HG03521 (cell line): ENCODE data around the gene ZRANB2.

Source experiments
- ATAC-seq: cut with Tn5 transposase; IDR thresholded peaks from one replicate; pipeline ENCODE4 v1.9.1; 2021; ENCODE audit warnings: mild to moderate bottlenecking, moderate library complexity; ENCODE audit not compliant: unreplicated experiment

Gene ZRANB2

GRCh38 chr1:71080739-71081696 is at the start of gene ZRANB2:
Gene ZRANB2 (minus strand): TSS chr1:71081035. CDS start chr1:71080995, 40 bp downstream.
- ATAC-seq = peak; percentile 100

- no peak for ATAC-seq
Measured at GRCh38 chr1:71128060-71128459, 47.2 kb upstream of the ZRANB2 start.

GRCh38 chr1:71118086-71118485 is 37.3 kb upstream of the ZRANB2 start:
- no peak for ATAC-seq

- no peak for ATAC-seq
Measured at GRCh38 chr1:71116729-71117128, 35.9 kb upstream of the ZRANB2 start.

GRCh38 chr1:71106658-71107322 is 26.0 kb upstream of the ZRANB2 start:
- no peak for ATAC-seq

GRCh38 chr1:71104417-71104816 is 23.6 kb upstream of the ZRANB2 start:
- no peak for ATAC-seq

GRCh38 chr1:71101839-71102376 is 21.1 kb upstream of the ZRANB2 start:
- no peak for ATAC-seq

- no peak for ATAC-seq
Measured at GRCh38 chr1:71097428-71097827, 16.6 kb upstream of the ZRANB2 start.

GRCh38 chr1:71094913-71095312 is 14.1 kb upstream of the ZRANB2 start:
- ATAC-seq = no peak

GRCh38 chr1:71093938-71094337 is 13.1 kb upstream of the ZRANB2 start:
- ATAC-seq = no peak

- no peak for ATAC-seq
Measured at GRCh38 chr1:71089536-71090270, 8.9 kb upstream of the ZRANB2 start.

GRCh38 chr1:71088645-71089287 is 7.9 kb upstream of the ZRANB2 start:
- ATAC-seq = no peak

- no peak for ATAC-seq
Measured at GRCh38 chr1:71087713-71088112, 6.9 kb upstream of the ZRANB2 start.

- no peak for ATAC-seq
Measured at GRCh38 chr1:71087060-71087459, 6.2 kb upstream of the ZRANB2 start.

GRCh38 chr1:71086331-71086730 is 5.5 kb upstream of the ZRANB2 start:
- no peak for ATAC-seq

- ATAC-seq = no peak
Measured at GRCh38 chr1:71083271-71083670, 2.4 kb upstream of the ZRANB2 start.

GRCh38 chr1:71081697-71082080 is 854 bp upstream of the ZRANB2 start:
- no peak for ATAC-seq

- peak; percentile 5 for ATAC-seq
Measured at GRCh38 chr1:71080230-71080738, 551 bp downstream of the ZRANB2 start.

GRCh38 chr1:71074681-71075080 is 6.2 kb downstream of the ZRANB2 start:
- ATAC-seq = no peak

GRCh38 chr1:71072273-71072672 is 8.6 kb downstream of the ZRANB2 start:
- ATAC-seq = no peak
